GM23248 (cell line): ENCODE measurements around the gene CIB2.

ENCODE experiments used
- EZH2 ChIP-seq: fragments of 200-600 bp; sonication (generic); IDR thresholded peaks from 2 replicates; pipeline ENCODE4 v1.6.1; 2018; ENCODE audit warnings: antibody characterized with exemption, mild to moderate bottlenecking; ENCODE audit not compliant: insufficient read depth, poor library complexity, severe bottlenecking
- EZH2phosphoT487 ChIP-seq: fragments of 200-600 bp; sonication (generic); IDR thresholded peaks from 2 replicates; pipeline ENCODE4 v1.6.1; 2018; ENCODE audit warnings: antibody characterized with exemption, moderate library complexity, mild to moderate bottlenecking, low read depth; ENCODE audit not compliant: insufficient read depth

DNA sequence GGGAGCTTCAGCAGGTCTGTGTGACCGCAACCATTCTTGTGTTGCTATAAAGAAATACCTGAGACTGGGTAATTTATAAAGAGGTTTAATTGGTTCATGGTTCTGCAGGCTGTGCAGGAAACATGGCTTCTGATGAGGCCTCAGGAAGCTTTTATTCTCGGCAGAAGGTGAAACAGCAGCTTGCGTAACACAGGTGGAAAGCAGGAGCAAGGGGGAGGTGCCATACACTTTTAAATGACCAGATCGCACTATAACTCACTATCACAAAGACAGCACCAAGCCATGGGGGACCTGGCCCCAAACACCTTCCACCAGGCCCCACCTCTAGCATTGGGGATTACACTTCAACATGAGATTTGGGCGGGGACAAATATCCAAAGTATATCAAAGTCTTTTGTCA lies 8.3 kb upstream of the CIB2 start:
- no peak for TF ChIP-seq EZH2phosphoT487
- no peak for TF ChIP-seq EZH2
